Tibial nerve (tissue), 4 donors: Measurements from ENCODE around the gene JAGN1. TPM values are rescaled to one million over a fixed set of nuclear protein-coding genes. Genes with fewer than 3 reads are reported as not detected.
"Not testable (repeated sequence)": the region's sequence is repeated elsewhere in the genome, so short reads cannot be mapped to it uniquely, and the experiment has no call there.

Experiments
- DNase-seq, 2 donors: peaks; one replicate each; pipeline ENCODE4 v3.0.0-alpha.2; 2019; ENCODE audit warnings: low spot score in 2 of 2
- H3K27ac ChIP-seq, 4 donors: fragments of 200-600 bp; sonication (generic) in 3 of 4; one replicate each; pipeline ENCODE4 v1.5.1; 2017 to 2019; ENCODE audit warnings: mild to moderate bottlenecking in 1 of 4
- H3K27me3 ChIP-seq, 2 donors: fragments of 200-600 bp; sonication (generic) in 1 of 2; one replicate each; pipeline versions ENCODE4 v1.5.1 to v1.6.0; 2017 to 2019
- H3K36me3 ChIP-seq, 3 donors: fragments of 200-600 bp; sonication (generic); one replicate each; pipeline ENCODE4 v1.5.1; 2018 to 2019
- H3K4me1 ChIP-seq, 4 donors: fragments of 200-600 bp; sonication (generic) in 3 of 4; one replicate each; pipeline ENCODE4 v1.5.1; 2017 to 2019
- H3K4me3 ChIP-seq, 4 donors: fragments of 200-600 bp; sonication (generic) in 3 of 4; one replicate each; pipeline ENCODE4 v1.5.1; 2017 to 2019; ENCODE audit warnings: mild to moderate bottlenecking in 1 of 4, moderate library complexity in 1 of 4
- H3K9me3 ChIP-seq, 4 donors: fragments of 200-600 bp; sonication (generic) in 3 of 4; one replicate each; pipeline ENCODE4 v1.5.1; 2017 to 2019
- CTCF ChIP-seq, 5 experiments: fragments of 200-600 bp in 3 of 5; fragments of 450-650 bp in 2 of 5; sonication (generic) in 3 of 5; IDR thresholded peaks; one replicate each; pipeline ENCODE4 v1.5.1; 2016 to 2019; ENCODE audit warnings: antibody characterized with exemption in 5 of 5, mild to moderate bottlenecking in 3 of 5, moderate library complexity in 2 of 5
- EP300 ChIP-seq, 2 donors: sonication (generic); formaldehyde crosslinking; IDR thresholded peaks; one replicate each; pipeline ENCODE4 v1.6.1; 2017; ENCODE audit warnings: antibody characterized with exemption in 2 of 2, mild to moderate bottlenecking in 1 of 2
- POLR2A ChIP-seq, 2 donors: fragments of 450-650 bp; IDR thresholded peaks; one replicate each; pipeline ENCODE4 v1.6.1; 2017; ENCODE audit warnings: antibody characterized with exemption in 2 of 2, mild to moderate bottlenecking in 2 of 2, moderate library complexity in 2 of 2
- WGBS, 2 donors: methylation state at CpG; one replicate each; pipeline ENCODE4 v1.1.5; 2018; 5-methylcytosine and 5-hydroxymethylcytosine counted together
- total RNA-seq, 4 donors: library from RNA; depleted of rRNA; stranded (reverse); fragments of >200 nt; gene quantifications; one replicate each; pipeline ENCODE4 v1.1.0, GENCODE V29; 2016

The JAGN1 gene
- total RNA-seq, 4 donors from 2014 or later: 21.6 to 46.7 (median 34.7) TPM

- no peak for TF ChIP-seq POLR2A (IDR thresholded peaks at IDR 0.05)
- TF ChIP-seq EP300 (IDR thresholded peaks at IDR 0.05): no peak
- no peak for TF ChIP-seq CTCF (IDR thresholded peaks at IDR 0.05)
- H3K9me3 ChIP-seq: no peaks in the 10 kb centered on the region
- DNase-seq: no peak
- 50 to 53% methylated on average over 3 of the region's 3 CpGs for WGBS, 2 donors
- H3K4me3 ChIP-seq: no peak overlapping the region
- H3K27me3 ChIP-seq: no peaks in the 10 kb centered on the region
- peaks cover 0 to 34% (median 6%) of the 10 kb centered on the region in 4 donors for H3K4me1 ChIP-seq
- H3K27ac ChIP-seq: peak overlapping the region in 1 of 4 donors; percentile 23
- peaks cover 0 to 9% (median 0%) of the 10 kb centered on the region in 3 donors for H3K36me3 ChIP-seq
Measured at GRCh38 chr3:9899289-9899791, 8.9 kb downstream of the JAGN1 start.

GRCh38 chr3:9900965-9901415, 10.6 kb downstream of the JAGN1 start:
- not testable (repeated sequence) for H3K4me3 ChIP-seq, H3K27me3 ChIP-seq, H3K9me3 ChIP-seq, H3K36me3 ChIP-seq, H3K27ac ChIP-seq, DNase-seq
- 92 to 94% methylated on average over 6 of the region's 6 CpGs for WGBS, 2 donors
- H3K4me1 ChIP-seq: peaks cover 0 to 34% (median 6%) of the 10 kb centered on the region in 4 donors

GRCh38 chr3:9901967-9902366, 11.6 kb downstream of the JAGN1 start:
- 66 to 81% methylated on average over 4 to 5 of the region's 5 CpGs for WGBS, 2 donors
- TF ChIP-seq EP300 (IDR thresholded peaks at IDR 0.05) (no peak), POLR2A (IDR thresholded peaks at IDR 0.05) (no peak), CTCF (IDR thresholded peaks at IDR 0.05) (no peak)
- H3K27ac ChIP-seq: peak overlapping the region in 3 of 4 donors; percentile 63 to 91 (median 76)
- no peaks in the 10 kb centered on the region for H3K9me3 ChIP-seq
- H3K27me3 ChIP-seq: no peaks in the 10 kb centered on the region
- no peak overlapping the region for H3K4me3 ChIP-seq
- H3K4me1 ChIP-seq: peaks cover 0 to 34% (median 6%) of the 10 kb centered on the region in 4 donors
- H3K36me3 ChIP-seq: no peaks in the 10 kb centered on the region
- no peak for DNase-seq

- peak within 1 kb of the TSS; percentile 22 to 91 (median 70) for H3K27ac ChIP-seq
- DNase-seq: no peak
- WGBS, 2 donors: 55 to 60% methylated on average over 10 to 13 of the region's 13 CpGs
Measured at GRCh38 chr3:9902372-9903237, 12.2 kb downstream of the JAGN1 start, which contains the start of gene IL17RE. IL17RE (plus strand) TSS chr3:9902848; CDS start chr3:9902933, 85 bp downstream.

GRCh38 chr3:9903238-9903624, 12.8 kb downstream of the JAGN1 start:
- H3K4me1 ChIP-seq: peaks cover 0 to 28% (median 6%) of the 10 kb centered on the region in 4 donors
- no peaks in the 10 kb centered on the region for H3K36me3 ChIP-seq
- H3K9me3 ChIP-seq: no peaks in the 10 kb centered on the region
- no peak for DNase-seq
- no peaks in the 10 kb centered on the region for H3K27me3 ChIP-seq
- TF ChIP-seq POLR2A (IDR thresholded peaks at IDR 0.05) (no peak), CTCF (IDR thresholded peaks at IDR 0.05) (no peak), EP300 (IDR thresholded peaks at IDR 0.05) (no peak)
- 18% methylated on average over 4 of the region's 4 CpGs for WGBS, 2 donors
- H3K4me3 ChIP-seq: peak overlapping the region in 2 of 4 donors; percentile 16 to 35
- H3K27ac ChIP-seq: peak overlapping the region; percentile 22 to 91 (median 70)

More at GRCh38 chr3:9902372-9903237, 12.2 kb downstream of the JAGN1 start, which contains the start of gene IL17RE:
- TF ChIP-seq POLR2A (IDR thresholded peaks at IDR 0.05): no peak
- no peak for TF ChIP-seq EP300 (IDR thresholded peaks at IDR 0.05)
- no peak for TF ChIP-seq CTCF (IDR thresholded peaks at IDR 0.05)
- Histone ChIP-seq H3K4me1 (peaks cover 0 to 34% (median 6%) of the 10 kb centered on the region in 4 donors), H3K36me3 (no peaks in the 10 kb centered on the region), H3K9me3 (no peaks in the 10 kb centered on the region), H3K27me3 (no peaks in the 10 kb centered on the region), H3K4me3 (peak within 1 kb of the TSS in 2 of 4 donors; percentile 16 to 35)
